Activated CD4-positive, CD25-positive, alpha-beta regulatory T cell treated with anti-CD3 and anti-CD28 coated beads, Interleukin-2, amount 50 U/mL, for 24 hours (primary cell): Measurements from ENCODE around the gene COMP.
A peak's percentile ranks its signal among the peaks of the same experiment; 100 is the strongest.
"Not testable (repeated sequence)": the region's sequence is repeated elsewhere in the genome, so short reads cannot be mapped to it uniquely, and the experiment has no call there.

ENCODE experiments used
- ATAC-seq, 2 donors: fragments of 150-1000 bp; cut with Tn5 transposase; one replicate each; pipeline ENCODE4 v1.10.0; 2021; ENCODE audit warnings: mild to moderate bottlenecking in 1 of 2, moderate library complexity in 1 of 2

COMP gene

DNA sequence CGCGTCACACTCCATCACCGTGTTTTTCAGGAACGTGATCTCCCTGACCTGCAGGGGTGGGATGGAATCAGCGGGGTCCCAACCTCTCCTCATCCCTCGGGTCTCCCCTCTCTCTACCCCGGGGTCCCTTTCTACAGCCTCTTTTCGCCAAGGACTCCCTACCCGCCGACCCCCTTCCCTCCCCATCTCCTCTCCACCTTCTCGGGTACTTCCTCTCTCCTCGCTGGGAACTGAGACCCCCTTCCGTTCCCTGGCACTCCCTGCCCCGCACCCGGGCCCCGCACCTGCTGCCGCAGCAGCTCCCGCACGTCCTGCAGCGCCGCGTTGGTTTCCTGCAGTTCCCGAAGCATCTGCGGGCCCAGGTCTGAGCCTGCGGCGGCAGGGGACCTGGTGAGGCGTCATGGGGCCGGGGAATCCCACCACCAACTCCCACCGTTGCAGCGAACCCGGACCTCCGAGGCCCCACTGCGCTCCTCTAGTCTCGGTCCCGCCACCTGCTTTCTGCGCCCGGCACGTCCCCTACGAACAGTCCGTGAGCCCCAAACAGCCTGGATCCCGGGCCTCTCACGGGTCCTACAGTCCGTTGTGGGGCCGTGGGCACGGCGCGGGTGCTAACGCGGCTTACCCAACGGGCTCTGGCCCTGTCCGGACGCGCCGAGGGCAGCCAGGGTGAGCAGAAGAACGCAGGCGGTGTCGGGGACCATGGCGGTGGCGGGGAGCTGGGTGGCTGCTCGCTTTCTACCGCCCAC, at the start of gene COMP:
TSS of gene COMP (minus strand) at position 740 of the 749 bp plus-strand sequence. CDS start at position 704, 36 bp downstream.
- no peak for ATAC-seq

- ATAC-seq = no peak
These were observed 49.5 kb upstream of the COMP start for GRCh38 chr19:18840288-18841267.

- ATAC-seq = no peak
These were observed 48.6 kb upstream of the COMP start for GRCh38 chr19:18839465-18840287.

DNA sequence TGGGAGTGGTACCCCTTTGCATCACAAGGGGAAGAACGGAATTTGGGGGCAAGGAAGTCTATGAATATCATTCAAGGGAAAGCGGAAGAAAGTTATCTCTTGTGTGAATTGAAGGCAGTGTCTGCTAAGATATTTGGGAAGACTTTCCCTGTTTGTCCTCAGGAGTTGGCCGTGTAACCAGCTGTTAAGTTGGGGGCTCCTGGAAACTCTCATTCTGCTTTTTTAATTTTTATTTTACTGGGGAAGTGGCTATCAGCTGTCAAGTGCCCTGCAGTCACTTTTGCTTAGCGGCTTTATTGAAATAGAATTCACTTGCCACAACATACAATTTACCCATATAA, 43.5 kb upstream of the COMP start:
- no peak for ATAC-seq

DNA sequence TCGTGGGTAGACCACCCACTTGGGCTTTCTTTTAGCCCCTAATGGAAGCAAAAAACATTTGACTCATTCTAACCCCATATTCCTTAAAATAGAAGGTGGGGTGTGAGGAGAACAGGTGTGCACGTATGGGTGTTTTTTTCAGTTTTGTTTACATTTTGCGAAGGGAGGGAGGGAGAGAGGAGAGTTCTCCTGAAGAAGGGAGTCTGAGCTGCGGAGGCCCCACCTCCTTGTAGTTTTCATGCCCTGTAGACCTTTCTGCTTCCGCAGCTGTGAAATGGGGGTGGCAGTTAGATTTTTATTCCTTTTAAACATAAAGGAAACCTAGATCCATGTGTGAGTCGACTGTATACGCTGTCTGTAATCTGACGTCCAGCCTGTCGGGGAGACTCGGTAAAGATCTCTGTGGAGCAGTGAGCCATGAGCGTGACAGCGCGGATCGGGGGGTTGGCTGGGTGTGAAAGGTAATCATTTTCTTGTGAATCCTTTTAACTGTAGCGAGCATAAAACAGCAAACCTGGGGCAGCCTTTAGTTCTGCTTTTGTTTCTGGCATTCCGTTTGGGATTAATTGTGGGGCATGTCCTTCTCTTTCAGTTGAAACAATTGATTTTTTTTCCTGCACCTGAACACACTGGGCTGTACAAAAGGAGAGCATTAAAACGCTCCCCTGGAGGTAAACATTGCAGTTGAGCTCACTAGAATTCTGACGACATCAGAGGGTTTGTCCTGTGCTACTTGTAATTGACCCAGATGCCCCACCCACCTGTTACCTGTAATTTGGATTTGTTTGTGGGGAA, 42.9 kb upstream of the COMP start:
- no peak for ATAC-seq

DNA sequence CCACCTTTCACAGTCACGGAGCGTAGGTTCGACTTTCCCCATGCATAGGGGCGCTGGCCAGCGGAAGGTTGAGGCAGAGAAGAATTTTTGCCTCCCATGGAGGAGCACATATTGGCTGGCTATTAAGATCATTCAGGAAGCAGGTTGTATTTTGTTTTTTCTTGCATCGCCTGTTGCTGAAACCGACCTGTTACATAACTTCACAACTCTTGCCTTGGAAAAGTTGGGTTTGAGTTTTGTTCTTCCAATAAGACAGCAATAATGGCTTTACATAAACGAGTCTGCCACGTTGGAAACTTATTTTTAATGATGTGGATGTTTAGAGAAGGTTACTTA, 42.0 kb upstream of the COMP start:
- no peak for ATAC-seq

- ATAC-seq = peak; percentile 48 to 52
These were observed 41.4 kb upstream of the COMP start for GRCh38 chr19:18832306-18833140.

DNA sequence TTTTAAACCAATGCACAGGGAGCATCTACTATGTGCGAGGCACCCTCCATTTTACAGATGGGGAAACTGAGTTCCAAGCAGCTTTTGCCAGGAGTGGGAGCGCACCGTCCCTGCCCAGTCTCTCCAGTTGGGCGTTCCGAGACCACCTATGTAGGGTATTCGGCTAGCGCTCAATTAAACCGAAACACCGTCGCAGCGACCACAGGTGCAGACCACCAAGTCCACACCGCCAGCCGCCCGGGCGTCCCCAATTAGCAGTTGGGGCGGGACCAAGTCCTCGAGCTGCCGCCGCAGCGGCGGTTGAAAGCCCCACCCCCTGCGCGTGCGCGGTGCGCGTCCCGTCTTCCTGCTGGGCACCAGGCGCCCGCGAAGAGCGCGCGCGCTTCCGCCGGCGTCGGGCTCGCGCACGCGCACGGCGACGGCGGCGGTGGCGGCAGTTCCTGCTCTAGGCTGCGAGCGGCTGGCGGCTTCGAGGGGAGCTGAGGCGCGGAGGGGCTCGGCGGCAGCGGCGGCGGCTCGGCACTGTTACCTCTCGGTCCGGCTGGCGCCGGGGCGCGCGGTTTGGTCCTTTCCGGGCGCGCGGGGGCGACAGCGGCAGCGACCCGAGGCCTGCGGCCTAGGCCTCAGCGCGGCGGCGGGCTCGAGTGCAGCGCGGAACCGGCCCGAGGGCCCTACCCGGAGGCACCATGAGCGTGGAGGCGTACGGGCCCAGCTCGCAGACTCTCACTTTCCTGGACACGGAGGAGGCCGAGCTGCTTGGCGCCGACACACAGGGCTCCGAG, 40.6 kb upstream of the COMP start, which contains the start of gene UPF1:
TSS of gene UPF1 (plus strand) at position 436 of the 782 bp plus-strand sequence. CDS start at position 687, 251 bp downstream.
- ATAC-seq = peak; percentile 83 to 84

DNA sequence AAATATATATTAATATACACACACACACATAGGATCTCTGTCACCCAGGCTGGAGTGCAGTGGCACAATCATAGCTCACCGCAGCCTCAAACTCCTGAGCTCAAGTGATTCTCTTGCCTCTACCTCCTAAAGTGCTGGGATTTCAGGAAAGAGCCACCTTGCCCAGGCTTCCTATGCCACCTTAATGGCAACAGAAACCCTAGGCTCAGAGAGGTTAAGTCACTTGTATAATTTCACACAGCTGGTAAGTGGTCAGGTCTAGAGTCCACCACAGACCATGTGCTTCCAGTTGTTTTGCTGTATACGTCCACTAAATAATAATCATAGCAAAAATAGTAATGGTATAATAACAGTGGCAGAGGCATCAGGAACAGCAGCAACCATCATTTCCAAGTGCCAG, 39.4 kb upstream of the COMP start:
- no peak for ATAC-seq

GRCh38 chr19:18828786-18829185, 37.7 kb upstream of the COMP start:
- ATAC-seq = no peak

DNA sequence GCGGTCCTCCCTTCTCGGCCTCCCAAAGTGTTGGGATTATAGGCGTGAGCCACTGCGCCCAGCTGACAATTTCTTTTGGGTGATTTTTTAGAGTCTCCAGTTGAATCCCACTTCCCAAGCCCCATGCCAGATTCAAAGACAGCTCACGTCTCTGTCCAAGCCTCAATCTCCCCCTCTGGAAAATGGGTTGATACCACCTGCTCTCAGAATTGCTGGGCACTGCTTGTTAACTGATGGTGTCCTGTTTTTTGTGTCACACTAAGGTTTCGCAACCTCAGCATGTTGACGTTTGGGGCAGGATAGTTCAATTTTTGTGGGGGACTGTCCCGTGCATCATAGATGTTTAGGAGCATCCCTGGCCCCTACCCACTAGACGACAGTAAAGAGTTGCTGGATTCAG, 26.5 kb upstream of the COMP start:
- no peak for ATAC-seq

DNA sequence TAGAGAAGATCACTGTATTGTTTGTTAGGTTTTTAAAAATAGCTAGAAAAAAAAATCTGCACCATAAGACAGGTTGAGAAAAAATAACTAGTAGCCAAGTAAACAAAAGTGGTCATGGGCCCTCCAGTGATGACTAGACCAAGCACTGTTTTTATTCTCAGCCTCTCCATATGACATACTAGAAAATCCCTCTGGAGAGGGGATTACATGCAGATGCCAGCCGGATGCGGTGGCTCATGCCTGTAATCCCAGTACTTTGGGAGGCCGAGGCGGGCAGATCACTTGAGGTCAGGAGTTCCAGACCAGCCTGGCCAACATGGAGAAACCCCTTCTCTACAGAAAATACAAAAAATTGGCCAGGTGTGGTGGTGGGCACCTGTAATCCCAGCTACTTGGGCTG, 25.5 kb upstream of the COMP start:
- not testable (repeated sequence) for ATAC-seq

- ATAC-seq = no peak
These were observed 24.6 kb upstream of the COMP start for GRCh38 chr19:18815673-18816072.

GRCh38 chr19:18814063-18814462, 23.0 kb upstream of the COMP start:
- no peak for ATAC-seq

- ATAC-seq = not testable (repeated sequence)
These were observed 20.5 kb upstream of the COMP start for GRCh38 chr19:18811638-18812037.

DNA sequence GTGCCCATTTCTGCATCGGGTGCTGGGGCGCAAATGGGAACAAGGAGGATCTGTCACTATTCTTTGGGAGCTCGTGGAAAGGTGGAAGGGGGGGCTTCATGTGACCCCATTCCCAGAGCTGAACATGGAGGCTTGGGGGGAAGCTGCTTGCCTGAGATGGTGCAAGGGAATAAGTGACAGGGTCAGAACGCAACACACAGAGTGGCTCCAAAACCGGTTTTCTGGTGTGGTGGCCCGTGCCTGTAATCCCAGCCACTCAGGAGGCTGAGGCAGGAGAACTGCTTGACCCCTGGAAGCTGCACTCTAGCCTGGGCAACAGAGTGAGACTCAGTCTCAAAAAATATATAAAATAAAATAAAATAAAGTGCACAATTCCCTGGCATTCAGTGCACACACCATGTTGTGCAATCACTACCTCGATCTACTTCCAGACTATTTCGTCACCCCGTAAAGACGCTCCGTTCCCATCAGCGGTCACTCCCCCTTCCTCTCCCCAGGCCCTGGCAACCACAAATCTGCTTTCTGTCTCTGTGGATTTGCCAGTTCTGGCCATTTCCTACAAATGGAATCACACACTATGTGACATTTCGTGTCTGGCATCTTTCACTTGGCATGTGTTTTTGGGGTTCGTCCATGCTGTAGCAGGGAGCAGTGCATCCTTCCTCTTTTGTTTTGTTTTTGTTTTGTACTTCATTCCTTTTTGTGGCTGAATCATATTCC, 18.2 kb upstream of the COMP start:
- no peak for ATAC-seq

DNA sequence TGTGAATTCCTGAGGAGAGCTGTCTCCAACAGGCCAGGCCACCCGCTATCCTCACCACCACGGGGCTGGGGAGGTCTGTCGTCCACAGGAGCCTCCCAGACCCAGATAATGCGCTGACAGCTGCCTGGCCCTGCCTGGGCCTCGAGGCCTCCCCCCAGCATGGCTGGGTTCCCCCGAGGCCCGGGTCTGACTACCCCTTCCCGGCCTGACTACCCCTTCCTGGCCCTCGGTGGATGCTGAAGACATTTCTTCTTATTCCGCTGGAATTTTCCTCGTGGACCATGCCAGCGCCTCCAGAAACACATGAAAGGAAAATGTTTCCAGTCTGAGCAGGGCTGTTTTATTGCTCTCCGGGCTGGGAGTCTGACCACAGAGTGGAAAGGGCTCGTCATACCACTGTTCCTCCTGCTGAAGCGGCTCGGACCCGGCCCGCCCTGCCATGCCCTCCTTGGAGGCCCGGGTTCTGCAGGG, 16.8 kb upstream of the COMP start:
- ATAC-seq = no peak

- ATAC-seq = no peak
These were observed 13.5 kb upstream of the COMP start for GRCh38 chr19:18804643-18805042.

GRCh38 chr19:18804139-18804601, 13.1 kb upstream of the COMP start:
- ATAC-seq = no peak
